ENCODE measurements around the gene PANX2. TPM values are rescaled to one million over a fixed set of nuclear protein-coding genes. Genes with fewer than 3 reads are reported as not detected.

PANX2 gene
- total and polyA plus RNA-seq, 2 donors (not counting 1 experiment from before 2014, with no cell fraction given): 0.04 to 0.59 TPM

- Histone ChIP-seq H3K4me3 (ENCODE audit: control extremely low read depth in 1 of 5, extremely low read depth in 1 of 5, insufficient read depth in 1 of 5, low read depth in 2 of 5, low read length in 4 of 5) (no peak overlapping the region), H3K9ac (ENCODE audit: low read length) (no peak overlapping the region), H4K20me1 (ENCODE audit: control insufficient read depth, insufficient read depth, low read length, poor library complexity, severe bottlenecking) (peaks cover 38% of the 10 kb centered on the region), H3K4me1 (ENCODE audit: control insufficient read depth in 2 of 2, insufficient read depth in 2 of 2, low read length in 2 of 2) (no peaks in the 10 kb centered on the region), H3K9me3 (ENCODE audit: control extremely low read depth in 1 of 3, control insufficient read depth in 2 of 3, insufficient read depth in 1 of 3, low read length in 2 of 3) (no peaks in the 10 kb centered on the region), H2AFZ (ENCODE audit: insufficient read depth, low read depth, low read length, poor library complexity, severe bottlenecking) (no peak overlapping the region), H3K36me3 (replicated peaks in 1 of 2; ENCODE audit: control extremely low read depth in 1 of 2, control insufficient read depth in 1 of 2, extremely low read depth in 1 of 2, insufficient read depth in 2 of 2, low read length in 1 of 2) (peaks cover 0 to 52% of the 10 kb centered on the region in 2 experiments), H3K27me3 (replicated peaks in 1 of 4; ENCODE audit: control extremely low read depth in 1 of 4, control insufficient read depth in 3 of 4, insufficient read depth in 4 of 4, low read length in 3 of 4) (no peaks in the 10 kb centered on the region), H3K4me2 (replicated peaks; ENCODE audit: low read depth, low read length, poor library complexity, severe bottlenecking) (no peak overlapping the region), H3K27ac (ENCODE audit: low read length in 2 of 2) (no peak overlapping the region), H3K79me2 (ENCODE audit: control insufficient read depth, insufficient read depth, low read length) (peaks cover 35% of the 10 kb centered on the region)
- H3K27me3 Mint-ChIP-seq: no peaks in the 10 kb centered on the region
- ChIA-PET CTCF (no interaction called here), POLR2A (no interaction called here)
- 83% methylated on average over 9 of the region's 9 CpGs for WGBS (ENCODE audit: insufficient coverage)
- intact Hi-C loops (cut with micrococcal nuclease): no loop called here
- DNase-seq (no peak), ATAC-seq (ENCODE audit: low read depth) (no peak)
- no peak overlapping the region for H3K27ac Mint-ChIP-seq
- no peak for TF ChIP-seq EZH2 (IDR thresholded peaks at IDR 0.05; ENCODE audit: borderline replicate concordance, insufficient read depth, low read depth, low read length, poor library complexity, severe bottlenecking)
- TF ChIP-seq, protein P1, sequence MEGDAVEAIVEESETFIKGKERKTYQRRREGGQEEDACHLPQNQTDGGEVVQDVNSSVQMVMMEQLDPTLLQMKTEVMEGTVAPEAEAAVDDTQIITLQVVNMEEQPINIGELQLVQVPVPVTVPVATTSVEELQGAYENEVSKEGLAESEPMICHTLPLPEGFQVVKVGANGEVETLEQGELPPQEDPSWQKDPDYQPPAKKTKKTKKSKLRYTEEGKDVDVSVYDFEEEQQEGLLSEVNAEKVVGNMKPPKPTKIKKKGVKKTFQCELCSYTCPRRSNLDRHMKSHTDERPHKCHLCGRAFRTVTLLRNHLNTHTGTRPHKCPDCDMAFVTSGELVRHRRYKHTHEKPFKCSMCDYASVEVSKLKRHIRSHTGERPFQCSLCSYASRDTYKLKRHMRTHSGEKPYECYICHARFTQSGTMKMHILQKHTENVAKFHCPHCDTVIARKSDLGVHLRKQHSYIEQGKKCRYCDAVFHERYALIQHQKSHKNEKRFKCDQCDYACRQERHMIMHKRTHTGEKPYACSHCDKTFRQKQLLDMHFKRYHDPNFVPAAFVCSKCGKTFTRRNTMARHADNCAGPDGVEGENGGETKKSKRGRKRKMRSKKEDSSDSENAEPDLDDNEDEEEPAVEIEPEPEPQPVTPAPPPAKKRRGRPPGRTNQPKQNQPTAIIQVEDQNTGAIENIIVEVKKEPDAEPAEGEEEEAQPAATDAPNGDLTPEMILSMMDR (IDR thresholded peaks at IDR 0.05): no peak
- no peak overlapping the region for H3K4me3 Mint-ChIP-seq
- H3K4me1 Mint-ChIP-seq: no peaks in the 10 kb centered on the region
- no peaks in the 10 kb centered on the region for H3K9me3 Mint-ChIP-seq (ENCODE audit: insufficient read depth)
These were observed 57.8 kb downstream of the PANX2 start for GRCh38 chr22:50228366-50228765.

DNA sequence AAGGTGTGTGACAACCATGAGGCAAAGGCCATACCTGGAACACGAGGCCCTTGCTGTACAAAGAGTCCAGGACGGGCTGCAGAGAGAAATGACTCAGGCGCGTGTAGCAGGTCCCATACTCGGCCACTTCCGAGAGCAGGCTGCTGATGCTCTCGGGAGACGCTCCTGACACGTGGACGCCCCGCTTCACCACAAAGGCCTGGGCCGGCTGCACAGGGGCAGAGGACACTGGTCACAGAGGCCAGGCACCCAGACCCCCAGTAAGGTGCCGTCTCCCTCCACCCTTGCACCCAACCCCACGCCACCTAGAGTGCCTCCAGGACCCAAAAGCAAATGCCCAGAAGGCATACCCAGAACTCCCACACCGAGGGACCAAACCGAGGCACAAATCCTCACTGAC is 58.8 kb downstream of the PANX2 start:
- 93% methylated on average over 12 of the region's 16 CpGs for WGBS (ENCODE audit: insufficient coverage)
- H3K9me3 ChIP-seq (ENCODE audit: control extremely low read depth in 1 of 3, control insufficient read depth in 2 of 3, insufficient read depth in 1 of 3, low read length in 2 of 3): peaks cover 0 to 5% (median 0%) of the 10 kb centered on the region in 3 donors
- no peak overlapping the region for H2AFZ ChIP-seq (ENCODE audit: insufficient read depth, low read depth, low read length, poor library complexity, severe bottlenecking)
- H3K27ac ChIP-seq (ENCODE audit: low read length in 2 of 2): no peak overlapping the region
- Mint-ChIP-seq H3K27me3 (no peaks in the 10 kb centered on the region), H3K4me3 (no peak overlapping the region), H3K4me1 (no peaks in the 10 kb centered on the region), H3K27ac (no peak overlapping the region), H3K9me3 (ENCODE audit: insufficient read depth) (no peaks in the 10 kb centered on the region)
- H3K79me2 ChIP-seq (ENCODE audit: control insufficient read depth, insufficient read depth, low read length): peaks cover 44% of the 10 kb centered on the region
- H3K4me3 ChIP-seq (ENCODE audit: control extremely low read depth in 1 of 5, extremely low read depth in 1 of 5, insufficient read depth in 1 of 5, low read depth in 2 of 5, low read length in 4 of 5): no peak overlapping the region
- H4K20me1 ChIP-seq (ENCODE audit: control insufficient read depth, insufficient read depth, low read length, poor library complexity, severe bottlenecking): peaks cover 48% of the 10 kb centered on the region
- ChIA-PET POLR2A (no interaction called here), CTCF (no interaction called here)
- no peaks in the 10 kb centered on the region for H3K27me3 ChIP-seq (replicated peaks in 1 of 4; ENCODE audit: control extremely low read depth in 1 of 4, control insufficient read depth in 3 of 4, insufficient read depth in 4 of 4, low read length in 3 of 4)
- DNase-seq: no peak
- no peak for ATAC-seq (ENCODE audit: low read depth)
- no peak overlapping the region for H3K9ac ChIP-seq (ENCODE audit: low read length)
- no peak for TF ChIP-seq EZH2 (IDR thresholded peaks at IDR 0.05; ENCODE audit: borderline replicate concordance, insufficient read depth, low read depth, low read length, poor library complexity, severe bottlenecking)
- TF ChIP-seq, protein P1 (IDR thresholded peaks at IDR 0.05): no peak
- no peaks in the 10 kb centered on the region for H3K4me1 ChIP-seq (ENCODE audit: control insufficient read depth in 2 of 2, insufficient read depth in 2 of 2, low read length in 2 of 2)
- intact Hi-C loops (cut with micrococcal nuclease): no loop called here
- H3K4me2 ChIP-seq (replicated peaks; ENCODE audit: low read depth, low read length, poor library complexity, severe bottlenecking): no peak overlapping the region
- peaks cover 0 to 47% of the 10 kb centered on the region in 2 experiments for H3K36me3 ChIP-seq (replicated peaks in 1 of 2; ENCODE audit: control extremely low read depth in 1 of 2, control insufficient read depth in 1 of 2, extremely low read depth in 1 of 2, insufficient read depth in 2 of 2, low read length in 1 of 2)

Other genes starting within 250 kb of the PANX2 start
- 127 and 128 TPM in 2 replicates for gene PIM3, start 210.0 kb upstream of the PANX2 start, total RNA-seq
- gene PIM3, start 210.0 kb upstream of the PANX2 start, polyA plus RNA-seq: 74.6 and 331 TPM in 2 replicates
- gene IL17REL, start 158.0 kb upstream of the PANX2 start, total RNA-seq: 0.10 TPM in 2 replicates
- 0.09 and 0.12 TPM in 2 replicates for gene IL17REL, start 158.0 kb upstream of the PANX2 start, polyA plus RNA-seq
- not detected in 2 replicates for gene TTLL8, start 112.4 kb upstream of the PANX2 start, total RNA-seq
- not detected in 2 replicates for gene TTLL8, start 112.4 kb upstream of the PANX2 start, polyA plus RNA-seq
- gene MLC1, start 85.3 kb upstream of the PANX2 start, total RNA-seq: not detected in 2 replicates
- 0.27 and 0.34 TPM in 2 replicates for gene MLC1, start 85.3 kb upstream of the PANX2 start, polyA plus RNA-seq
- gene MOV10L1, start 80.7 kb upstream of the PANX2 start, total RNA-seq: not detected in 2 replicates
- not detected in 2 replicates for gene MOV10L1, start 80.7 kb upstream of the PANX2 start, polyA plus RNA-seq
- gene TRABD, start 15.2 kb downstream of the PANX2 start, total RNA-seq: 200 and 205 TPM in 2 replicates
- 164 and 179 TPM in 2 replicates for gene TRABD, start 15.2 kb downstream of the PANX2 start, polyA plus RNA-seq
- 73.0 and 74.6 TPM in 2 replicates for gene SELENOO, start 30.3 kb downstream of the PANX2 start, total RNA-seq
- 62.1 and 68.8 TPM in 2 replicates for gene SELENOO, start 30.3 kb downstream of the PANX2 start, polyA plus RNA-seq
- gene TUBGCP6, start 74.3 kb downstream of the PANX2 start, total RNA-seq: 137 and 139 TPM in 2 replicates
- gene TUBGCP6, start 74.3 kb downstream of the PANX2 start, polyA plus RNA-seq: 174 and 178 TPM in 2 replicates
- gene HDAC10, start 80.5 kb downstream of the PANX2 start, total RNA-seq: 120 and 136 TPM in 2 replicates
- gene HDAC10, start 80.5 kb downstream of the PANX2 start, polyA plus RNA-seq: 187 and 241 TPM in 2 replicates
- gene MAPK12, start 91.0 kb downstream of the PANX2 start, total RNA-seq: 5.3 and 6.5 TPM in 2 replicates
- gene MAPK12, start 91.0 kb downstream of the PANX2 start, polyA plus RNA-seq: 7.5 and 7.8 TPM in 2 replicates
- gene MAPK11, start 99.6 kb downstream of the PANX2 start, total RNA-seq: 8.1 and 9.8 TPM in 2 replicates
- 7.8 and 9.9 TPM in 2 replicates for gene MAPK11, start 99.6 kb downstream of the PANX2 start, polyA plus RNA-seq
- 30.3 and 31.4 TPM in 2 replicates for gene PLXNB2, start 136.9 kb downstream of the PANX2 start, total RNA-seq
- 5.2 and 5.9 TPM in 2 replicates for gene PLXNB2, start 136.9 kb downstream of the PANX2 start, polyA plus RNA-seq
- gene DENND6B, start 156.3 kb downstream of the PANX2 start, total RNA-seq: 10.3 and 10.6 TPM in 2 replicates
- 2.8 and 3.6 TPM in 2 replicates for gene DENND6B, start 156.3 kb downstream of the PANX2 start, polyA plus RNA-seq
- gene PPP6R2, start 172.6 kb downstream of the PANX2 start, total RNA-seq: 98.7 and 101 TPM in 2 replicates
- 91.4 TPM in 2 replicates for gene PPP6R2, start 172.6 kb downstream of the PANX2 start, polyA plus RNA-seq